GM23248 (cell line): ENCODE data around the gene HMSD. TPM values are rescaled to one million over a fixed set of nuclear protein-coding genes. Genes with fewer than 3 reads are reported as not detected.

Source experiments
- DNase-seq: peaks from one replicate; pipeline ENCODE4 v3.0.0-alpha.2; 2015
- H2AFZ ChIP-seq: fragments of 200-600 bp; sonication (generic); 2 replicates; pipeline ENCODE4 v1.6.1; 2016; ENCODE audit warnings: antibody characterized with exemption
- H3F3A ChIP-seq: fragments of 200-600 bp; sonication (generic); 2 replicates; pipeline ENCODE4 v1.6.1; 2016; ENCODE audit warnings: mild to moderate bottlenecking, antibody characterized with exemption, mixed run types; ENCODE audit not compliant: insufficient read depth
- H3K27ac ChIP-seq: fragments of 200-600 bp; sonication (generic); 2 replicates; pipeline ENCODE4 v1.5.1; 2016; ENCODE audit warnings: mild to moderate bottlenecking
- H3K27me3 ChIP-seq: fragments of 200-600 bp; sonication (generic); replicated peaks from 2 replicates; pipeline ENCODE4 v1.6.1; 2016; ENCODE audit warnings: mild to moderate bottlenecking; ENCODE audit not compliant: insufficient read depth
- H3K36me3 ChIP-seq: fragments of 200-600 bp; sonication (generic); 2 replicates; pipeline ENCODE4 v1.6.1; 2016; ENCODE audit warnings: low read depth, mild to moderate bottlenecking
- H3K4me1 ChIP-seq: fragments of 200-600 bp; sonication (generic); 2 replicates; pipeline ENCODE4 v1.6.1; 2016; ENCODE audit warnings: mild to moderate bottlenecking; ENCODE audit not compliant: insufficient read depth
- H3K4me2 ChIP-seq: fragments of 200-600 bp; sonication (generic); one replicate; pipeline ENCODE4 v1.6.1; 2016; ENCODE audit warnings: mild to moderate bottlenecking; ENCODE audit not compliant: unreplicated experiment
- H3K4me3 ChIP-seq: fragments of 200-600 bp; sonication (generic); 2 replicates; pipeline ENCODE4 v1.5.1; 2016; ENCODE audit warnings: mild to moderate bottlenecking
- H3K79me2 ChIP-seq: fragments of 200-600 bp; sonication (generic); 2 replicates; pipeline ENCODE4 v1.6.1; 2016; ENCODE audit warnings: mild to moderate bottlenecking; ENCODE audit not compliant: insufficient read depth
- H3K9ac ChIP-seq: fragments of 200-600 bp; sonication (generic); 2 replicates; pipeline ENCODE4 v1.6.1; 2016; ENCODE audit warnings: mild to moderate bottlenecking
- H3K9me2 ChIP-seq: fragments of 200-600 bp; sonication (generic); 2 replicates; pipeline ENCODE4 v1.6.1; 2016; ENCODE audit warnings: mixed run types, mild to moderate bottlenecking, moderate library complexity; ENCODE audit not compliant: insufficient read depth
- H3K9me3 ChIP-seq: fragments of 200-600 bp; sonication (generic); one replicate; pipeline ENCODE4 v1.6.1; 2017; ENCODE audit warnings: low read depth
- H4K20me1 ChIP-seq: fragments of 200-600 bp; sonication (generic); 2 replicates; pipeline ENCODE4 v1.6.0; 2016; ENCODE audit not compliant: insufficient read depth
- EZH2 ChIP-seq: fragments of 200-600 bp; sonication (generic); IDR thresholded peaks from 2 replicates; pipeline ENCODE4 v1.6.1; 2018; ENCODE audit warnings: antibody characterized with exemption, mild to moderate bottlenecking; ENCODE audit not compliant: insufficient read depth, poor library complexity, severe bottlenecking
- EZH2phosphoT487 ChIP-seq: fragments of 200-600 bp; sonication (generic); IDR thresholded peaks from 2 replicates; pipeline ENCODE4 v1.6.1; 2018; ENCODE audit warnings: antibody characterized with exemption, moderate library complexity, mild to moderate bottlenecking, low read depth; ENCODE audit not compliant: insufficient read depth
- WGBS, 2 experiments: methylation state at CpG; one replicate each; pipeline ENCODE4 v1.1.6; 2015 to 2017; ENCODE audit warnings: low lambda C conversion rate in 2 of 2, low coverage in 1 of 2; ENCODE audit errors: missing lambda C conversion rate in 2 of 2; 5-methylcytosine and 5-hydroxymethylcytosine counted together
- in situ Hi-C: fragments of 300-500 bp; cut with MboI; formaldehyde crosslinking; loops from 2 replicates; pipeline ENCODE4 v1.15.0; 2020
- polyA plus RNA-seq: library from polyadenylated mRNA; unstranded; fragments of >200 nt; fragmentation: Nextera tagmentation; extraction: Ambion mirVana; gene quantifications from 2 replicates; pipeline ENCODE4 v1.2.1, GENCODE V29; 2016
- total RNA-seq: library from RNA; depleted of rRNA; stranded (reverse); fragments of >200 nt; shearing (Covaris generic); gene quantifications from 2 replicates; pipeline ENCODE4 v1.2.3, GENCODE V29; 2014; rRNA removed

The HMSD gene
- not detected in 2 replicates for total RNA-seq
- polyA plus RNA-seq = 0.83 TPM in 1 of 2 replicates, not detected in the other

DNA sequence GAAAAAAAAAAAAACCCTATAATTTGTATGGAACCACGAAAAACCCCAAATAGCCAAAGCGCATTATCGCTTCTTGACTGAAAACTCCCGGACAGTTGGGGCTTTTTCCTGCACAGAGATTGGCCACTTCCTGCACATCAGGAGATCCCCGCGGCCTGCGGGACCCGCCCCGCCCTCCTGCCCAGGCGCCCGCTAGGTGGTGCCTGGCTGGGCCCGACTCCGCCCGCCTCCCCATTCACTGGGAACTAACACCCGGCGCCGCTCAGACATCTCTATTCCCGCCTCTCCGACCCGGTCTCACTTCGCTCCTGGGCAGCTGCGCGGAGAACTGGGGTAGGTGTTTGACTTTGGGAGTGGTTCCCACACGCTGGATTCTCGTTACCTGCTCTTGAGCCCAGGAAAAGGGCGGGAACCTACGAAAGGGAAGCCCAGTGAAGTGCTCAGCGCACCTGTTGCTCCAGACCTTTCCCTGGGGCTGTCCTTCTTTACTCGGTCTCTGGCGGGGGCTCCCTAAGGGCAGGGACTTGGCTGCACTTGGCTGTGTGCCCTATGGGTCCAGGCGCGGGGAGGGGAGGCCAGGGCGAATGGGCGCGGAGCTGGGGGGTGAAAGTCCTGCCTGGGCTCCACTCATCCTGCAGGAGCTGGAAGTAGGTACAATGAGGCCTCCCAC lies at the start of gene HMSD:
Gene HMSD, plus strand, starts transcription at position 234 of the 670 bp plus-strand sequence. CDS start 4,155 bp downstream, outside the sequence.
- Histone ChIP-seq H4K20me1 (no peaks in the 10 kb centered on the region), H3F3A (no peaks in the 10 kb centered on the region), H3K9ac (no peak within 1 kb of the TSS), H3K4me3 (peak within 1 kb of the TSS; percentile 29), H3K36me3 (no peaks in the 10 kb centered on the region), H3K9me3 (no peaks in the 10 kb centered on the region), H2AFZ (peak within 1 kb of the TSS; percentile 68), H3K27ac (no peak within 1 kb of the TSS), H3K79me2 (no peaks in the 10 kb centered on the region), H3K4me1 (peaks cover 6% of the 10 kb centered on the region; the same call in 1 of the 2 replicates), H3K4me2 (peak within 1 kb of the TSS; percentile 57), H3K9me2 (no peaks in the 10 kb centered on the region), H3K27me3 (no peaks in the 10 kb centered on the region)
- DNase-seq = peak; percentile 50
- in situ Hi-C loops = no loop called here
- TF ChIP-seq EZH2phosphoT487 (no peak), EZH2 (no peak)
- WGBS, 2 experiments = 31 to 32% methylated on average over 32 to 35 of the region's 35 CpGs

- Histone ChIP-seq H2AFZ (no peak overlapping the region), H3F3A (no peaks in the 10 kb centered on the region), H3K9me2 (no peaks in the 10 kb centered on the region), H3K4me2 (no peak overlapping the region), H3K27me3 (no peaks in the 10 kb centered on the region), H3K27ac (no peak overlapping the region), H3K9ac (no peak overlapping the region), H3K4me3 (no peak overlapping the region), H3K9me3 (no peaks in the 10 kb centered on the region), H3K79me2 (no peaks in the 10 kb centered on the region), H4K20me1 (no peaks in the 10 kb centered on the region), H3K36me3 (no peaks in the 10 kb centered on the region), H3K4me1 (no peaks in the 10 kb centered on the region)
- 95 to 100% methylated on average over 1 of the region's 1 CpG for WGBS, 2 experiments
- no peak for DNase-seq
- in situ Hi-C loops = no loop called here
- no peak for TF ChIP-seq EZH2
- no peak for TF ChIP-seq EZH2phosphoT487
Measured at GRCh38 chr18:63903851-63904570, 45.1 kb upstream of the HMSD start.

DNA sequence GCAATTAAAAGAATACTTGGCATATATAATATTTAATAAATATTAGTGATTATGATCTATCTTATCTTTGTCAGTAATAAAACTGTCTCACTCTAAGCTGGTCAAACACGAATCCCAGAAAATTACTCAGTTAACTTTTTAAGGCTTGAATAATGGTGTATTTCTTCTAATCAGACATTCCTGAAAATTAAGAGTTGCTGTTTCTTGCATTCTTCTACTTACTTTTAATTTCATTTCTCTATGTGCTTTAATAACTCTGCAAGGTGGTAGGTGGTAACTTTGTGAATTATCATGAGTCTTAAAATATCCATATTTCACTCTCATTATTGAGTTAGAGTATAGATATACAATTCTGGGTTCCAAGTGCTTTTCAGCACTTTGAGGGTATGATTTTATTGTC lies 44.4 kb upstream of the HMSD start:
- Histone ChIP-seq H3K4me2 (no peak overlapping the region), H3K27ac (no peak overlapping the region), H3K9ac (no peak overlapping the region), H3K9me2 (no peaks in the 10 kb centered on the region), H3K9me3 (no peaks in the 10 kb centered on the region), H3F3A (no peaks in the 10 kb centered on the region), H3K36me3 (no peaks in the 10 kb centered on the region), H3K27me3 (no peaks in the 10 kb centered on the region), H3K79me2 (no peaks in the 10 kb centered on the region), H3K4me1 (no peaks in the 10 kb centered on the region), H4K20me1 (no peaks in the 10 kb centered on the region), H3K4me3 (no peak overlapping the region), H2AFZ (no peak overlapping the region)
- no peak for DNase-seq
- in situ Hi-C loops = no loop called here
- no peak for TF ChIP-seq EZH2
- TF ChIP-seq EZH2phosphoT487 = no peak
- WGBS, 2 experiments = 83 to 85% methylated on average over 1 of the region's 1 CpG

DNA sequence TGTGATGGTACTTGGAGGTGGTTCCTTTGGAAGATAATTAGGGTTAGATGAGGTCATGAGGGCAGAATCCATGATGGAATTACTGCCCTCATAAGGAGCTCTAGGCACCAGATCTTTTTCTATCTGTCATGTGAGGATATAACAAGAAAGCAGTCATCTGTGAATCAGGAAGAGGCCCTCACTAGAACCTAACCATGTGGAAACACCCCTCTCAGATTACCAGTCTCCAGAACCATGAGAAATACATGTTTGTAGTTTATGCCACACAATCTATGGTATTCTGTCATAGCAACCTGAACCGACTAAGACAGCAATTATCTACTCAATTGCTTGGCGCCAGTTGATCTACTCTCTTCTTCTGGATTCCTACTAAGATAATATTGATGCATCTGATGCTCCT lies 43.7 kb upstream of the HMSD start:
- Histone ChIP-seq H3K9me2 (no peaks in the 10 kb centered on the region), H3K9ac (no peak overlapping the region), H3K4me1 (no peaks in the 10 kb centered on the region), H3K4me3 (no peak overlapping the region), H2AFZ (no peak overlapping the region), H4K20me1 (no peaks in the 10 kb centered on the region), H3K4me2 (no peak overlapping the region), H3F3A (no peaks in the 10 kb centered on the region), H3K27me3 (no peaks in the 10 kb centered on the region), H3K36me3 (no peaks in the 10 kb centered on the region), H3K9me3 (no peaks in the 10 kb centered on the region), H3K79me2 (no peaks in the 10 kb centered on the region), H3K27ac (no peak overlapping the region)
- WGBS, 2 experiments = 96% methylated on average over 2 of the region's 2 CpGs
- in situ Hi-C loops = no loop called here
- no peak for DNase-seq
- TF ChIP-seq EZH2 = no peak
- no peak for TF ChIP-seq EZH2phosphoT487
